ENCODE measurements around the gene RIMBP3C.

The RIMBP3C gene

DNA sequence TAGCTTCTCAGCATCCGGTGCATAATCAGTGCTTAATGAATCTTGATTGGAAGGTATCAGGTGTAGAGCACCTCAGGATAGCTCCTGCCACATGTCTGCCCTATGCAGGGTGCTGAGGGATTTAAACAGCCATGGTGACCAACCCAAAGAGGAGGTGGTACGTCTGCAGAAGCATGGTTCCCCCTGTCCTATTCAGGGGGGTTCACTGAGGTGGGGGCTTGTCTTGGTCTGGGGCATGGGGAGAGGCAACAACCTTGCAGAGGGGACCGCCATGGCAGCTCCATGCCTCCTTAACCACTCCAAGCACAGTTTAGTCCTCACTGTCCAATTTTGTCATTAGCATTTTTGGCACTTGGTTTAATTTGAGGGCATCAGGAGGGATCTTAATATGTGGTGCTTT, 41.2 kb upstream of the RIMBP3C start:
- DNase-seq (ENCODE audit: low read depth), result no peak
- TF ChIP-seq CTCF (IDR thresholded peaks at IDR 0.05; ENCODE audit: control insufficient read depth, insufficient read depth, low read depth, low read length, missing control alignments), result no peak
- H3K4me3 ChIP-seq (ENCODE audit: control insufficient read depth, low read depth, low read length), result no peak overlapping the region

DNA sequence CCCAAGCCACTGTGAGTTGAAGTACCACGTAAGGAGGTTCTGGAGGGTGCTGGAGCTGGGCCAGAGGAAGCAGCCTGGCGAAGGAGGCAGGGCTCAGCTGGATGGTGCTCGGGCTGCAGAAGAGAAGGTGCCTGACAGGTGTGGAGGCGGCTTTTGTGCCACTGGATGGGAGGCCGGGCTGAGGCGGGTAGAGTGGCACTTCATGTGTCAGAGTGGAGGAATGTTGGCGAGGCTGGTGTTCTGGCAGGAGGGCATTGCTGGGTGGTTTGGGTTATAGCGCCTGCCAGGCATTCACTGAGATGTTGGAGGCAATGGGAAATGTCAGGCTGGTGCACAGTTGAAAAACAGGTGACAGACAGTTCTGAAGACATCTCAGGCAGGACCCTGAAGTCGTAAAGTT, 40.4 kb upstream of the RIMBP3C start:
- TF ChIP-seq CTCF (IDR thresholded peaks at IDR 0.05; ENCODE audit: control insufficient read depth, insufficient read depth, low read depth, low read length, missing control alignments), result no peak
- no peak for DNase-seq (ENCODE audit: low read depth)
- H3K4me3 ChIP-seq (ENCODE audit: control insufficient read depth, low read depth, low read length), result no peak overlapping the region

DNA sequence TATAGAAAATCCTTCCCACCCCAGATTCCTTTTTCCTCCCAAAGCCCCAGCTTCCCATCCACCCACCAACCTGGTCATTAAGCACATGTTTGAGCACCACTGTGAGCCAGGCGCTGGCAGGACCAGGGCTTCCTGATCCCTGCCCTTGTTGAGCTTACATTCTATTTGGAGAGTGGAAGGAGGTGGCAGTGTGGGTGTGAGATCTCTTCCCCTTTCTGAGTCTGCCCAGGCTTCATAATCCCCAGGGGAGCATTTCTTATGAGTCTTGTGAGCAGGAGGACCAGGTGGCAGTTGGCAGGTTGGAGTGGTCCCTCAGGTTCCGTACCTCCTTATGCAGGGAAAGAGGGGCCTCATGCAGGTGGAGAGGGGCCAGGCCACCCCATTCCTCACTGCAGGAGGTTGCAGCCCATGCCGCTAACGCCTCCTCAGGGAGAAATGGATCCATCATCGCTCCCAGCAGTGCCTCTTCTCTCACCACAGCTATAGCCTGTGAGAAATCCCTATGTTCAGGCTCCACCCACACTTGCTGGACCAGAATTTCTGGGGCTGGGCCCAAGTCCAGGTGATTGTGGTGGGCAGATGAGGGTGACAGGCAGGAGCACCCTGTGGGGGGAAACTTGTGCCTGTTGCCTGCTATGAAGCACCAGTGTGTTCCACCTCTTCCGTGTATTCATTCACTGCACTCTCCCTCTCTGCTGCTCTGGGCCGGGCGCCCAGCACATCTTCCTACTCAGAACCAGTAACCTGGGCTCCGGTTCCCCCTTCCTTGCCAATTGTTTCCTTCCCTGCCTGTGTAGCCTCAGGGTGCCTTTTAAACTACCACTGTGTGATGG, 39.8 kb upstream of the RIMBP3C start:
- no peak overlapping the region for H3K4me3 ChIP-seq (ENCODE audit: control insufficient read depth, low read depth, low read length)
- no peak for DNase-seq (ENCODE audit: low read depth)
- TF ChIP-seq CTCF (IDR thresholded peaks at IDR 0.05; ENCODE audit: control insufficient read depth, insufficient read depth, low read depth, low read length, missing control alignments), result no peak

DNA sequence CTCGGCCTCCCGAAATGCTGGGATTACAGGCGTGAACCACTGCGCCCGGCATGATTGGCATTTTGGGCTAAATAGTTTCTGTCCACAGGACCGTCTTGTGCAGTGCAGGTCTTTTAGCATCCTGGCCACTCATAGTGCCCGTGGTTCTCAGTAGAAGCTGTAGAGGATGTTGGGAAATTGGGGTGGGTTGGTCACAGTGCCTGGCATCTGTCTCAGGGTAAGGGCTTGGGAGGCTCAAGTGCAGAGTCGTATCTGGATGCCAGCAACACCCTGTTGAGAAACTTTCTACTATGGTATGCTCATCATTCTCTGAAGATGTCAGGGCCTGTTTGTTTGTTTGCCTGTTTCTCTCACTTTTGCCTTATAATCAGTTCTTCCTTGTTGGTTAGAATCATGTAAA, 38.1 kb upstream of the RIMBP3C start:
- H3K4me3 ChIP-seq (ENCODE audit: control insufficient read depth, low read depth, low read length), result no peak overlapping the region
- TF ChIP-seq CTCF (IDR thresholded peaks at IDR 0.05; ENCODE audit: control insufficient read depth, insufficient read depth, low read depth, low read length, missing control alignments), result no peak
- no peak for DNase-seq (ENCODE audit: low read depth)

- no peak overlapping the region for H3K4me3 ChIP-seq (ENCODE audit: control insufficient read depth, low read depth, low read length)
- no peak for TF ChIP-seq CTCF (IDR thresholded peaks at IDR 0.05; ENCODE audit: control insufficient read depth, insufficient read depth, low read depth, low read length, missing control alignments)
- DNase-seq (ENCODE audit: low read depth), result no peak
These were observed 36.7 kb upstream of the RIMBP3C start for GRCh38 chr22:21587803-21588611.

- no peak for TF ChIP-seq CTCF (IDR thresholded peaks at IDR 0.05; ENCODE audit: control insufficient read depth, insufficient read depth, low read depth, low read length, missing control alignments)
- DNase-seq (ENCODE audit: low read depth), result no peak
- H3K4me3 ChIP-seq (ENCODE audit: control insufficient read depth, low read depth, low read length), result no peak overlapping the region
These were observed 34.1 kb upstream of the RIMBP3C start for GRCh38 chr22:21585389-21585788.
